Spleen (tissue), 11 donors: ENCODE results near the gene RASSF5. TPM values are rescaled to one million over a fixed set of nuclear protein-coding genes. Genes with fewer than 3 reads are reported as not detected.

Source experiments
- DNase-seq: peaks from one replicate; pipeline ENCODE4 v3.0.0-alpha.2; 2020
- H3K27ac ChIP-seq, 8 donors: fragments of 200-600 bp; sonication (generic) in 7 of 8; 1 replicate in 4 of 8; 2 replicates in 4 of 8; pipeline versions ENCODE4 v1.5.0 to v1.8.0; 2016 to 2021; ENCODE audit warnings: inconsistent platforms in 4 of 8, mild to moderate bottlenecking in 4 of 8, moderate library complexity in 1 of 8
- H3K27me3 ChIP-seq, 7 donors: fragments of 200-600 bp; sonication (generic) in 6 of 7; replicated peaks in 1 of 7; 1 replicate in 4 of 7; 2 replicates in 3 of 7; pipeline versions ENCODE4 v1.5.0 to v1.8.0; 2016 to 2021; ENCODE audit warnings: inconsistent platforms in 3 of 7, mild to moderate bottlenecking in 1 of 7
- H3K36me3 ChIP-seq, 6 donors: fragments of 200-600 bp; sonication (generic) in 5 of 6; 1 replicate in 4 of 6; 2 replicates in 2 of 6; pipeline versions ENCODE4 v1.5.0 to v1.8.0; 2016 to 2021; ENCODE audit warnings: inconsistent platforms in 2 of 6
- H3K4me1 ChIP-seq, 6 donors: fragments of 200-600 bp; sonication (generic) in 5 of 6; 1 replicate in 3 of 6; 2 replicates in 3 of 6; pipeline versions ENCODE4 v1.5.0 to v1.8.0; 2016 to 2021; ENCODE audit warnings: inconsistent platforms in 3 of 6
- H3K4me3 ChIP-seq, 8 donors: fragments of 200-600 bp; sonication (generic) in 7 of 8; 1 replicate in 4 of 8; 2 replicates in 4 of 8; pipeline versions ENCODE4 v1.5.0 to v1.8.0; 2016 to 2021; ENCODE audit warnings: inconsistent platforms in 4 of 8, mild to moderate bottlenecking in 4 of 8, moderate library complexity in 2 of 8
- H3K9me3 ChIP-seq, 8 donors: fragments of 200-600 bp; sonication (generic) in 7 of 8; 1 replicate in 4 of 8; 2 replicates in 4 of 8; pipeline versions ENCODE4 v1.5.0 to v1.8.0; 2016 to 2021; ENCODE audit warnings: inconsistent platforms in 4 of 8
- POLR2A ChIP-seq, 3 donors: fragments of 450-650 bp; IDR thresholded peaks; one replicate each; pipeline ENCODE4 v1.5.1; 2017; ENCODE audit warnings: antibody characterized with exemption in 3 of 3, mild to moderate bottlenecking in 1 of 3
- POLR2AphosphoS5 ChIP-seq, 3 donors: sonication (generic); formaldehyde crosslinking; IDR thresholded peaks; one replicate each; pipeline ENCODE4 v1.5.1; 2017; ENCODE audit warnings: antibody characterized with exemption in 3 of 3
- WGBS, 5 donors: extraction: QIAGEN DNeasy Blood & Tissue Kit in 3 of 5; methylation state at CpG; one replicate each; pipeline versions ENCODE4 v1.1.5 to v1.1.7; 2013 to 2018; 5-methylcytosine and 5-hydroxymethylcytosine counted together
- intact Hi-C: fragments of 100-400 bp; cut with DNase I; formaldehyde crosslinking; loops from one replicate; pipeline ENCODE4 v1.15.0; 2023; ENCODE audit warnings: low total_unique reads
- polyA plus RNA-seq, 3 donors: library from polyadenylated mRNA; stranded (reverse); fragments of 200-250 nt; gene quantifications; one replicate each; pipeline ENCODE4 v1.2.1, GENCODE V29; 2013
- total RNA-seq, 7 donors: library from RNA; depleted of rRNA in 3 of 7; stranded (reverse); fragments of >200 nt in 3 of 7; fragmentation: NEBNext Ultra II Directional in 4 of 7; extraction: Animal tissue kit (Norgen Biotek cat#: 25700) in 4 of 7; gene quantifications; one replicate each; pipeline versions ENCODE4 v1.1.0 to v1.2.1, GENCODE V29; 2016 to 2021
- TF ChIP-seq, protein P1 (sequence below), 11 experiments: fragments of 200-600 bp in 7 of 11; fragments of 450-650 bp in 4 of 11; sonication (generic) in 4 of 11; IDR thresholded peaks in 8 of 11; conservative IDR thresholded peaks in 3 of 11; 1 replicate in 7 of 11; 2 replicates in 4 of 11; pipeline versions ENCODE4 v1.4.0 to v1.8.0; 2016 to 2021; ENCODE audit warnings: antibody characterized with exemption in 11 of 11, inconsistent platforms in 4 of 11, mild to moderate bottlenecking in 1 of 11
- donor health status: healthy with polysubstance abuse.
- donor health status: DM: no; HTN: no; CAD: no; lungs with moderate emphysema.
- donor health status: DM: no; HTN: no; CAD: no.
- donor health status: Bipolar disorder and iron deficiency.
- donor health status: healthy.
- donor health status: DM: no; HTN: no; CAD: no.
- donor health status: DM: yes; HTN: yes; CAD: no.

Gene RASSF5
- total and polyA plus RNA-seq, 10 donors = 32.2 to 168 (median 127) TPM

DNA sequence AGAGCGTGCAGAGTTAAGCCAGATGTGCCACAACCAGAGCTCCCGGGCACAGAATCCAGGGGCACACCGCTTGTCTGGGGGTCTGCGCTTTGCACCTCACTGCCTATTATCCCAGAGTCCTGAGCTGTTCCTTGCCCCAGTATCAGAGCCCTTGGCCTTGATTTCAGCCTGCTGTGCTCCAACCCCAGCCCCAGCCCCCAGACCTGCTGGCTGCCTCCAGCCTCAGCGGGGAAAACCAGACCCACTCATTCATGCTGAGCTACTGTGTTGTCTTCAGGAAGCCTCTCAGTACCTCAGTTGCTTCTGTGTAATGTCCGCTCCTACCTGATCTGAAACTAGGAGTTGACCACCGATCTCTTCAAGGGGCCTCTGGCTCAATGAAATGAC is 35.9 kb upstream of the RASSF5 start:
- WGBS, 5 donors = 41 to 67% (median 50%) methylated on average over 4 to 7 of the region's 7 CpGs
- intact Hi-C loops = no loop called here
- peaks cover 0 to 38% (median 23%) of the 10 kb centered on the region in 6 donors for H3K36me3 ChIP-seq
- peak overlapping the region; percentile 27 to 92 (median 82) for H3K27ac ChIP-seq
- H3K4me3 ChIP-seq = peak overlapping the region; percentile 60 to 94 (median 67)
- H3K9me3 ChIP-seq = no peaks in the 10 kb centered on the region
- no peak for TF ChIP-seq POLR2AphosphoS5 (IDR thresholded peaks at IDR 0.05)
- TF ChIP-seq, protein P1, sequence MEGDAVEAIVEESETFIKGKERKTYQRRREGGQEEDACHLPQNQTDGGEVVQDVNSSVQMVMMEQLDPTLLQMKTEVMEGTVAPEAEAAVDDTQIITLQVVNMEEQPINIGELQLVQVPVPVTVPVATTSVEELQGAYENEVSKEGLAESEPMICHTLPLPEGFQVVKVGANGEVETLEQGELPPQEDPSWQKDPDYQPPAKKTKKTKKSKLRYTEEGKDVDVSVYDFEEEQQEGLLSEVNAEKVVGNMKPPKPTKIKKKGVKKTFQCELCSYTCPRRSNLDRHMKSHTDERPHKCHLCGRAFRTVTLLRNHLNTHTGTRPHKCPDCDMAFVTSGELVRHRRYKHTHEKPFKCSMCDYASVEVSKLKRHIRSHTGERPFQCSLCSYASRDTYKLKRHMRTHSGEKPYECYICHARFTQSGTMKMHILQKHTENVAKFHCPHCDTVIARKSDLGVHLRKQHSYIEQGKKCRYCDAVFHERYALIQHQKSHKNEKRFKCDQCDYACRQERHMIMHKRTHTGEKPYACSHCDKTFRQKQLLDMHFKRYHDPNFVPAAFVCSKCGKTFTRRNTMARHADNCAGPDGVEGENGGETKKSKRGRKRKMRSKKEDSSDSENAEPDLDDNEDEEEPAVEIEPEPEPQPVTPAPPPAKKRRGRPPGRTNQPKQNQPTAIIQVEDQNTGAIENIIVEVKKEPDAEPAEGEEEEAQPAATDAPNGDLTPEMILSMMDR (IDR thresholded peaks at IDR 0.05 in 8 of 11, conservative IDR thresholded peaks at IDR 0.05 in 3 of 11) = no peak
- no peak for DNase-seq
- H3K4me1 ChIP-seq = peaks cover 31 to 86% (median 70%) of the 10 kb centered on the region in 6 donors
- no peaks in the 10 kb centered on the region for H3K27me3 ChIP-seq

DNA sequence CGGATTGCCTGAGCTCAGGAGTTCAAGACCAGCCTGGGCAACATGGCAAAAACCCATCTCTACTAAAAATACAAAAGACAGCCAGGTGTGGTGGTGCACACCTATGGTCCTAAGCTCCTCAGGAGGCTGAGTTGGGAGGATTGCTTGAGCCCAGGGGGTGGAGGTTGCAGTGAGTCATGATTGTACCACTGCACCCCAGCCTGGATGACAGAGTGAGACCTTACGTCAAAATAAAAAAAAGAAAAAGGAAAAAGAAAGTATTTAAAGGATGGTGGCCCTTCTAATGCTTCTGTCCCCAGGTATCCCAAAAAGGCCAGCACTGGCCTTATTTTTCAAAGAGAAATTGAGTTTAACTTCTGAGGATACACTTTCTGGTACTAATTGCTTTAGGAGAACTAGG is 35.3 kb upstream of the RASSF5 start:
- intact Hi-C loops = no loop called here
- Histone ChIP-seq H3K4me1 (peaks cover 30 to 79% (median 64%) of the 10 kb centered on the region in 6 donors), H3K9me3 (no peaks in the 10 kb centered on the region), H3K36me3 (peaks cover 0 to 45% (median 29%) of the 10 kb centered on the region in 6 donors), H3K27me3 (no peaks in the 10 kb centered on the region), H3K27ac (peak overlapping the region in 7 of 8 donors; percentile 54 to 92 (median 83)), H3K4me3 (peak overlapping the region in 4 of 8 donors; percentile 60 to 94 (median 72))
- TF ChIP-seq POLR2A (IDR thresholded peaks at IDR 0.05) (no peak), POLR2AphosphoS5 (IDR thresholded peaks at IDR 0.05) (no peak)
- TF ChIP-seq, protein P1 (IDR thresholded peaks at IDR 0.05 in 8 of 11, conservative IDR thresholded peaks at IDR 0.05 in 3 of 11) = no peak
- peak; percentile 18 for DNase-seq
- 62 to 75% (median 65%) methylated on average over 2 of the region's 2 CpGs for WGBS, 5 donors

DNA sequence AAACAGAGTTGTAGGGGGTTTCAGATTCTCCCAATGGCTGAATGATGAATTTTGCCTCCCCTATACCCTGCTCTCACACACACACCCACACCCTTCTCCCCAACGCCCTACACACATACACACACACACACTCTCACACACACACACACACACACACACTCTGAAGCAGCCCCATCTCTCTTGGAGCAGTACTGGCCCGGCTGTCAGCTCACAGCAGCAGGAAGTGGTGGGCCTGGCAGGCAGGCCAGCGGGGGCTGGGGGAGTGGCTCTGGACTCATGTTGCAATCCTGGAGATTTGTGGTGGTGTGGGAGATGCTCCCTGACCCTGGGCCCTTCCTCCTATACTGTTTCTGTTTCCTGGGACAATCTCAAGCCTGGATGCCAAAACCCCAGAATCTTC is 34.9 kb upstream of the RASSF5 start:
- no peaks in the 10 kb centered on the region for H3K27me3 ChIP-seq
- peaks cover 30 to 75% (median 60%) of the 10 kb centered on the region in 6 donors for H3K4me1 ChIP-seq
- intact Hi-C loops = no loop called here
- H3K36me3 ChIP-seq = peaks cover 0 to 49% (median 33%) of the 10 kb centered on the region in 6 donors
- peak; percentile 85 for DNase-seq
- no peaks in the 10 kb centered on the region for H3K9me3 ChIP-seq
- WGBS, 5 donors = 4 to 22% (median 10%) methylated on average over 2 to 3 of the region's 3 CpGs
- peak overlapping the region in 7 of 8 donors; percentile 54 to 92 (median 83) for H3K27ac ChIP-seq
- TF ChIP-seq POLR2AphosphoS5 (IDR thresholded peaks at IDR 0.05) (peak in 2 of 3 donors; percentile 61 to 62), POLR2A (IDR thresholded peaks at IDR 0.05) (no peak)
- H3K4me3 ChIP-seq = peak overlapping the region in 1 of 8 donors; percentile 94

DNA sequence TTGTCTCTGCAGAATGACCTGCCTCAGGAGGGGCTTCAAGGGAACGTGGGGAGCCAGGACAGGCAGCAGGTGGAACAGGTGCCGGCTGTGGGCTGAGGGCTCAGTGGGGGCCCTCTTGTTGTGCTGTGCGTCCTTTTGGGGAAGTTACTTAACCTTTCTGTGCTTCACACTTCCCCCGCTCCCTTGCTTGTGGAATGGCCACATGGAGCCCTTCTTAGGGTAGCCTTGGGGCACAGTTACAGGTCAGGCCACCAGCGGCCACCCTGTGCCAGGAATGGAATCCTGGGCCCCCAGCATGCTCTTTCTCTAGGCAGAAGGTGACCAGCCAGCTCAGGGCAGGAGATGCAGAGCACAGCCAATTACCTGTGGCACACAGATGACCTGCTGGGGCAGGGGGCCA is 34.4 kb upstream of the RASSF5 start:
- intact Hi-C loops = no loop called here
- Histone ChIP-seq H3K27ac (peak overlapping the region in 7 of 8 donors; percentile 3 to 92 (median 83)), H3K4me3 (peak overlapping the region in 1 of 8 donors; percentile 94), H3K4me1 (peaks cover 30 to 71% (median 56%) of the 10 kb centered on the region in 6 donors), H3K27me3 (no peaks in the 10 kb centered on the region), H3K36me3 (peaks cover 0 to 53% (median 37%) of the 10 kb centered on the region in 6 donors), H3K9me3 (no peaks in the 10 kb centered on the region)
- no peak for TF ChIP-seq POLR2AphosphoS5 (IDR thresholded peaks at IDR 0.05)
- TF ChIP-seq POLR2A (IDR thresholded peaks at IDR 0.05) = no peak
- TF ChIP-seq, protein P1 (IDR thresholded peaks at IDR 0.05 in 8 of 11, conservative IDR thresholded peaks at IDR 0.05 in 3 of 11) = no peak
- 29 to 45% (median 35%) methylated on average over 4 to 5 of the region's 5 CpGs for WGBS, 5 donors
- DNase-seq = peak; percentile 73
